Activated gamma-delta T cell treated with anti-CD3 and anti-CD28 coated beads, Interleukin-2, amount 50 U/mL, for 16 hours (primary cell): ENCODE data around the gene RAB3IP.

ENCODE experiments used
- DNase-seq: peaks from one replicate; pipeline ENCODE4 v3.0.0-alpha.2; 2020; ENCODE audit warnings: low read depth

Gene RAB3IP, protein sequence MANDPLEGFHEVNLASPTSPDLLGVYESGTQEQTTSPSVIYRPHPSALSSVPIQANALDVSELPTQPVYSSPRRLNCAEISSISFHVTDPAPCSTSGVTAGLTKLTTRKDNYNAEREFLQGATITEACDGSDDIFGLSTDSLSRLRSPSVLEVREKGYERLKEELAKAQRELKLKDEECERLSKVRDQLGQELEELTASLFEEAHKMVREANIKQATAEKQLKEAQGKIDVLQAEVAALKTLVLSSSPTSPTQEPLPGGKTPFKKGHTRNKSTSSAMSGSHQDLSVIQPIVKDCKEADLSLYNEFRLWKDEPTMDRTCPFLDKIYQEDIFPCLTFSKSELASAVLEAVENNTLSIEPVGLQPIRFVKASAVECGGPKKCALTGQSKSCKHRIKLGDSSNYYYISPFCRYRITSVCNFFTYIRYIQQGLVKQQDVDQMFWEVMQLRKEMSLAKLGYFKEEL

DNA sequence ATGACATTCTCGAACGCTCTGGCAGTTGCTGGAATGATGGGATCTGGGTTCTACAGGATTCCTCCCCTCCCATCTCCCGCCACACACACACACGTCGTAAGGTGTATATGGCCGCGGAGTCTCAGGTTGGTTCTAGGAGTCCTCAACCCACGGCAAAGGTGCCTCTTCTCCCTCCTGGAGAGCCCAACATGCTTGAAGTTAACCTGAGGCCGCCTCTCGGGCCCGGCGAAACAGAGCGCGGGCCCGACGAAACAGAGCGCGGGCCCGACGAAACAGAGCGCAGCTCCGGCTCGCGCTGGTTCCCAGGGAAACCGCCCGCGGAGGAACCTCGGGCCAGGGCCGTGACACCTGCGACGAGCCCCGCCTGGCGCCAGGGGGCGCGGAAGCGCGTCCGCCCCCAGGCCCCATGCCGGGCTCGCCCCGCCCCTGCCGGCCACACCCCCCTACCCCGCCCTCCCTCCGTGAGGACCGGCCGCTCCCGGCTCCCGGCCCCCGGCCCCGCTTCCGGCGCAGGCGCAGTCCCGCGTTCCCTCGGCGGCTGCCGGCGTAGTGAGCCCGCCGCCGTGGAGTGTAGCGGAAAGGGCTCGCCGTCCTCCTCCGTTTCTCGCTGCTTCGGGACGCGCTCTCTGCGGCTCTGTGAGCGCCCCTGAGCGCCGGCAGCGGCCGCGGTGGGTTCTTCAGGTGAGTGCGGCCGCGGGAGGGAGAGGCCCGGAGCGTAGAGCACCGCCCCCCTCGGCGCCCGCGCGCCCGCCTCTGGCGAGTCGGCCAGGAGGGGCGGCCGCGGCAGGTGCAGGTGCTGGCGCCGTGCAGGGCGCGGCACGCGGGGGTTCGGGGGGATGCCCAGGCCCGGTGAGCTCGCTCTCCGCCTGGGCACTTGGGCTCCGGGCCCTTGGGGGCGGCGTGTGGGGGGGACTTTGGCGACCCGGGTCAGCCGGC is at the start of gene RAB3IP:
RAB3IP (plus strand) TSS at position 510 of the 936 bp plus-strand sequence. CDS start 16,549 bp downstream, outside the sequence.
- DNase-seq = peak; percentile 89

DNA sequence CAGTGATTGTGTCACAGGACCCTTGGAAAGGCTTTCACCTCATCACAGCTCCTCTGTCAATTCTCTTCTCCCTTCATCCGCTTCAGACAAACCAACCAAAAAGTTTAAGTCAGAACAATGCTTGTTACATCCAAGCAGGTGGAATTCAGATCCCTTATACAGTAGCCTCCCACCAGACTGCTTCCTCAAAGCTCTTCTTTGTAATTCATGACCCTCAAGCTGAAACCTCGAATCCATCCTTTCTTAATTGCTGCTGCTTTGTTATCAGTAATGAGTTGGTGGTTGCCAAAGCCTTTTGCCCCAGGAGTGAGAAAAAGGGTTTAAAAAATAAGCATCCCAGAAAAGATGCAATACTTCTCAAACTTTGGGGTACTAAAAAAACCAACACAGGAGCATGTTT is 49.0 kb upstream of the RAB3IP start:
- no peak for DNase-seq

DNA sequence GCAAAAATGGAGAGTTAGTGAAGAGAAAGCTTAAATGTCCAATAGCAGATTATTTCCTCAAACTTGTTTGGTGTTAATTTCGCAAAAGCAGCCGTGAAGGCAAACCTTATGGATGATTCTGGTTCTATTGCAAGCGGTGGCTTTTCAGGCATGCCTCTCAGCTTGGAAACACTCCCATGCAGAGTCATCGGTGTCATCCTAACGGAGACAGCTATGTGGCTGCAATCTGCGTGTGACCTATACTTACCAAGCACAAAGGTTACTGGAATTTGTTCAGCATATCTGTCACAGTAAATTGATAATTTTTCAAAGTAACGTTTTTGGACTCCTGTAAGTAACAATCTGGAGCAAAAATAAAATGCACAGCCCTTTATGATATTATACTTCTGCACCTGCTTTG is 44.5 kb upstream of the RAB3IP start:
- DNase-seq = no peak

DNA sequence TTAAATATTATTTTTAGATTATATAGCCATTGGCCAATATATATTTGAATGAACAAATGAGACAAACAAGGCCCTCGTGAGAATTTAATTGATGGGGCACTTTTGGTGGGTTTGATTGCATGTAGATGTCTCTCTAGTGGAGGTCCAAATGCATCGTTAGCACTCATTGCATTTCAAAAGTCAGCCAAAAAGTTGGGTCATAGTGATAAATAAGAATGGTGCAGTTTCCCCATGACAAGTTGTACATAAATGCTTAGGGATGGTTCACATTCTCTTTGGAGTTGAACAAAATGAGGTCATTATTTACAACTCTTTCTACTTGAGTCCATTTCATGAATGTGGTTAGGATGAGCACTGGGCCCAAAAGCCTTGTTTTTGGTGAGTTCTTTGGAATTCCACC is 40.6 kb upstream of the RAB3IP start:
- no peak for DNase-seq

DNA sequence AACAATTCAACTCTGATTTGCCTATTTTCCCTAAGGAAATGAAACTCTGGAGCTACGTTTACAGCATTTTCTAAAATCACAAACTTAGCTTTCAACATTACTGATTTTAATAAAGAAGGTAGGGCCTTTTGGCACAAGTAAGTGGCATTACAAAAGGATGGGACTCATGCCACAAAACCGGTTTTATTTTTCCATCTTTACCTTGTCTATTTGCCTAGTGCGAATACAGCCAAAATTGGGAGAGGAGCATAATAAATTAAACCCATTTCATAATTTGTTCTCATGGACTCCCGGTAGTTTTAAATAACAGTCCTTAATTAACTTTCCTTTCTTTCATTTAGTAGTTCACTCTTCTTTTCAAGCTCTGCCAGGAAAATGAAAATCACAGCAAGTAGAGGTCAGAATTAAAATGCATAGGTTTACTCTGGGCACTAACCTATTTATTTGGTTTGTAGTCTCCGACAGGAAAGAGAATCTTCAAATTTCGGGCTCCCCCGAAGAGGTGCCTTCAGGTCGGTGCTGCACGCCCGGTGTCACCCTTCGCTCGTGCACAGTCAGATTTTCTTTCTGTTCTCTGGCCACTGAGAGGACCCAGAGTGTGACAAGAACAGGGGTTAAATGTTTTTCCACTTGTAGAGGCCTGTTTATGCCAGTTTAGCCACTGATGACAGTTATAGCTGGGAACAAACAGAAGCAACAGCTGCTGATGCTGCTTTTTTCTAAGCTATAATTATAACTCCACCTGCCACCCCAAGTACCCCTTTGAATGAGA is 39.7 kb upstream of the RAB3IP start, which contains the start of gene BEST3:
BEST3 (minus strand) TSS at position 535 of the 772 bp plus-strand sequence. CDS start 1,505 bp downstream, outside the sequence.
- DNase-seq = no peak

DNA sequence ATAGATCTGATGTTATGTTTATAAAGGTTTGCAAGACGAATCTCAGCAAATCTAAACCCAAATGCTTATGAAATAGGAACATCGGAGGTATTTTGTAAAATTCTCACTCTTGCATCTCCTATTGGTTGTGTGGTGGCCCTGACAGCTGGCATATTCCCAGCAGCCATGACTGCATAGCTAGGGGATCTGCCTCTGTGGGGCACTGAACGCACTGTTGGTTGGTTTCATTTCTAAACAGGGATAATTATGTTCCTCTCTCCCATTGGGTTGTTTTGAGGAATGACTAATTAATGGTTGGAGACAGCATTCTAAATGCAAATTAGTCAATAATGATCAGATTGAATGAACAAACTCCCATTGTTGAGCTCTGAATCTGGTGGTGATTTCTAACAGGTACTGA is 36.8 kb upstream of the RAB3IP start:
- DNase-seq = no peak

DNA sequence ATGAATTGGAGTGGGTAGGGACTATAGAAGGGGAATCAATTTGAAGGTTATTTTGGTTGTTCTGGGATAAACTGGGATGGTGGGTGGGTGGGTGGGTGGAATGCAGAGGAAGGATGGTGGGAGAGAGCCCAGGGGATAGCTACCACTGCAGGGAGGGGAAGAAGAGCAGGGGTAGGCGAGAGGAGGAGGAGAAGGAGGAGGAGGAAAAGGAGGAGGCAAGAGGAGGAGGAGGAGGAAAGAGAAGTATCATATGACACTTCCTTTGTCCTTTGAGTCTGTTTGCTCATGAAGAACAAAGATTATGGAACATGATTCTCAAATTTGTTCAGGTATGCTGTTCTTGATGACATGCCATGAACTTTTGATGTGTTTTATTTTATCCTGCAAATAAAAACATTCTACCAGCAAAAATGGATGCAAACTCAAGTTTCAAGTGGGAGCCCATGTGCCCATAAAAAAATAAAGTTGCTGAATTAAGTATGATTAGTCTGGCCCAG is 35.5 kb upstream of the RAB3IP start:
- DNase-seq = no peak

DNA sequence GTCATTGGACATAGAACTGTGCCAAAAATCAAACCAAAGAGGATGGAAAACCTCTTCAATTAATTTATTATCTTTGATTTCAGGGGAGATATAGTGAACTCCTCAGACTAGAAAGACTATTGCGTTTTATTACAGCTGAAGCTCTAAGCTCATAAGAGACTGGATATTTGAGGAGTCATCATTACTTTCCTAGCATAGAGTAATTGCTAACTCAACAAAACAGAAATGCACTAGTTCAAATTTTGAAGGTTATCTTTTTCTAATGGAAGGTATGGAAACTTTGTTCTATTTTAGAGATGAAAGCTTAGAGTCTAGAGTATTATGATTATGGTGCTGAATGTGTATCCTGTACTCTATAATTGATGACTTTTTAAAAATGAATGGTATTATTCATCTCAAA is 34.3 kb upstream of the RAB3IP start:
- no peak for DNase-seq

DNA sequence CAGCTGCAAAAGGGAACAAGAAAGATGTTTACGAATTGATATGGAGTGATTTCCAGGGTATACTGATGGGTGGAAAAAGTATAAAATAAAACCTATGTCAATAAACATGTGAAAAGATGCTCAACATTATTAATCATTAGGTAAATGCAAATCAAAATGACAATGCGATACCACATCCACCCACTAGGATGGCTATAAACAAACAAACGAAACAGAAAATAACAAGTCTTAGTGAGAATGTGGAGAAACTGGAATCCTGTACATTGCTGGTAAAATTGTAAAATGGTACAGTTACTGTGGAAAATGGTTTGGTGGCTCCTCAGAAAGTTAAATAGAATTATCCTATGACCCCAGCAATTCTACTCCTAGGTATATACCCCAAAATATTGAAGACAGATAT is 30.0 kb upstream of the RAB3IP start:
- DNase-seq = no peak

DNA sequence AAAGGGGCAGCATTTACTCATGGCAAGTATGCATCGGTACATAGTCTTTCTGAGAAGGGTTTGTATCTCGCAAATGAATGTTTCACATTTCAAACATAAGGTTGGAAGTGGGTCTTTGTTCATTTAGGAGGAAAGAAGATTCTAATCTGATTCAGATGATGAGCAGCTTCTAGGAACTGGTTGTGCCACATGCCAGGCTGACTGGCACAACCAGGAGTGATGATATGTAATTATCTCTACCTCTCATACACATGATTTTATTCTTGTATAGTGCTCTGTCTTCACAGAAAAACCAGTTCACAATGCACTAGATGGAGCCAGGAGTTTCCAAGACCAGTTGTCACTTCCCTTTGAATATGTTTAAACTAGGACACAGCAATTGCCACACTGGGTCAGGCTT is 25.8 kb upstream of the RAB3IP start:
- DNase-seq = no peak

DNA sequence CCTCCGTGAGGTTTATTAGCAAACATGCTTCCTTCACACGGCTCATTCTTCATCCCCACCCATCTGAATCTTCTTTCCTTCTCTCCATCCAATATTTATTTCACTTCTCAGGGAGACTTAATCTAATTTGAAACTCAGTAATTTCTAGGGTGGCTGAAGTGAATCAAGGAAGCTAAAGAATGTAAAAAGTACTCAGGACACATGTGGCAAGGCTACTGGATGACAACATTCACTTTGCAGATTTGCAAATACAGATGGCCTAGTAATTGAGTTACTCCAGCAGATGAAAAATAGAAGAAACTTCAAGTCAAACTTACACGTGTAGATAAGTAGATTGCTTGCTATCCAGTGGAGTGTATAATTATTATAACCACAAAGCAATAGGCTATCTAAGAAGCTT is 24.1 kb upstream of the RAB3IP start:
- no peak for DNase-seq

DNA sequence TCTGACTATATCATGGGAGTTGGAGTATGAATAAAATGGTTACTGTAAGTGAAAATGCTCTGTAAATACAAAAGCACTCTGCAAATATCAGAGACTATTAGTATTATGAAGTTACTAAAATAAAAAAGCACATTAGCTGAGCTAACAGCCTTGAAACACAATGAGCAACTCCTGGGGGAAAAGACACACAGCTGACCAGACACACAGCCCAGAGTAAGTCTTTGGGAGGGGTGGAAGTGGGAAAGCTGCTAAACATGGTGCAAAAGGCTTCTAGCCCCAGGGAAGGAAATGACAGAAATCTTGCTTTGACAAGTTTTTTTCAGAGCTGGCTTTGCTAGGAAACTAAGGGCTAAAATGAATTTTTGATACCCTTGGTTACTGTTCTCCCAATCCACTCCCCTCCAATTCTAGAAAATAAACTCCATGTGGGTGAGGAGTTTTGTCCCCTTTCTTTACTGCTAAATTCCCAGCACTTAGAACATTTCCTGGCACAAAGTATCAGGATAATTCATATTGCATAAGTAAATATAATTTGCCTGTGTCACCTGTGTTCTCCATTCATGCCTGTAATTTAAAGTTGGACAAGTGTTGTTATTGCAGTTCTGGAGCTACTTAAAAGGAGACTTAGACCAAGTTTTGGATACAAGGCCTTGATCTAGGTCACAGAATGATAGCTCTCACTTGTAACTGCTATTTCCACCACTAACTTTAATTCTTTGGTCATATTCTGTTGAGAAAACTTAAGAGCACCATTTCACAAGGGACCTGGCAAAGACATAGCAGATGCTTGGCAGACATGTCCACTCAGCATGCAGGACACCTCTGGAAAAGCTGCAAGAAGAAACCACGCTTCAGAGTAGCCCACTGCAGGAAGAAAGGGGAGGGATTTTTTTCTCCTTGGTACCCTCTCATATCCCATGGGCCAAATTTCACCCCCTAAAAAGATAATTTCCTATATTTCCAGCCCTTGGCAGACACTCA is 19.0 kb upstream of the RAB3IP start:
- DNase-seq = no peak

DNA sequence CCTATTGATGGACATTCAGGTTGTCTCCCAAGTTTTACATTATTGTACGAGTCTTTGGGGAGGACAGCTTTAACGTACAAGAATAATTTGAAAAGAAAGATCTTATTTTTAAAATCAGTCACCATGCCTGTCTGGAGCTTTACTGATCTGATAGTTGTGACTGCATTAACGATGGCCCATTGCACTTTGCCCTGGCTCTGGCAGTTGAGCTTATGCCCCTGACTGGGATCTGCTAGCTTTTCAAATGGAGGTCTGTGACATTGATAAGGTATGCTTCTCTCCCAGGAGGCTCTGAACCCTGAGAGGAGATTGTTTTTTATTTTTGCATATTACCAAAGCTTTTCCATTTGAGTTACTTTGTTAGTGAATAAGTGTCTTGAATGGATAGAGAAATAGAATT is 17.9 kb upstream of the RAB3IP start:
- DNase-seq = no peak

DNA sequence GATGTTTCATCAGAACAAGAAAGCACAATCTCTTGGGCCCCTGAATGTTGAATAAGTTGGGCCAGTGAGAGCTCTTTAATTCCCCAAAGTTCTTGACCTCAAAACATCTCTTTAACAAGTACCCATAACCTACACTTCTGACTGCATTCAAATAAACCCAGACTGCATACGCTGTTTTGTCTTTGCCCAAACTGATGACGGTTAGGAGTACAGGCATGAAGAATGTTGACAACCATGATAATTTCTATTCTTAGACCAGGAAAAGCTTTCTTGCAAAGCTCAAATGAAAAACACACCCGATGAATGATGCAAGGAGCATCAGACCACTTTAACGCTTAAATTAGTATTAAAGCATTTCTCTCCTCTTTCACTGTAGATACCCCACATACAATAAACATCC is 11.7 kb upstream of the RAB3IP start:
- no peak for DNase-seq

DNA sequence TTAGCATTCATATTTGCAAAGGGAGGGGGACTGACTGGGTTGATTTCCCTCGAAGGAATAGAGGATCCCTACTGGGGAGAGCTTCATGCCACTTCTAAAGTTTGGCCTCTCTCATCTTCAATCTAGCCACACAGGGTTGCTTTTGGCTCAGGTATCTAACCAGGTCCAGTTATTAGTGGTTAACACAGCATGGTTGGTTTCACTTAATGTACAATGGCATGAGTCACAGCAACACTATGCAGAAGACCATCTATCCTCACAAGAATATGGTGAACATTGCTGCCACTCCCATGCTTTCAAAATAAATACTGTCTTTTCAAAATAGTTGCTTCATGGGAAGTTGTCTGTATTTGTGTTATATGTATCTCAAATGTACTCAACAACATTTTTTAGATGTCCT is 6.6 kb upstream of the RAB3IP start:
- DNase-seq = no peak

DNA sequence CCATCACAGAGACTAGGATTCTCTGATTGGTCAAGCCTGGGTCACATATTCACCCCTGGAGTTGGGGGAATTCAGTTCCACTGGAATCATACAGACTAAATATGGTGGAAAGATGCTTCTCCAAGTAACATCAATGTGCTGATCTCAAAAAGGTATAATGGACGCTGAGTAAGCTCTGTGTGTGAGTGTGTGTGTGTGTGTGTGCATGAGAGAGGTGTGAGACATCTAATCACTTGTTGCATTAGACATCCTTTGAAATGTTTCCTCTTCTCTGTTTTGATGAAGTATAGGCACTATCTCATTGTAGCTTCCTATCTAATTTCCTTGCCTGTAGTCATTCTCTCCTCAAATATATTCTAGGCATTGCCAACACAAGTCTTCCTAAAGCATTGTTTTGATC is 5.0 kb upstream of the RAB3IP start:
- DNase-seq = no peak

DNA sequence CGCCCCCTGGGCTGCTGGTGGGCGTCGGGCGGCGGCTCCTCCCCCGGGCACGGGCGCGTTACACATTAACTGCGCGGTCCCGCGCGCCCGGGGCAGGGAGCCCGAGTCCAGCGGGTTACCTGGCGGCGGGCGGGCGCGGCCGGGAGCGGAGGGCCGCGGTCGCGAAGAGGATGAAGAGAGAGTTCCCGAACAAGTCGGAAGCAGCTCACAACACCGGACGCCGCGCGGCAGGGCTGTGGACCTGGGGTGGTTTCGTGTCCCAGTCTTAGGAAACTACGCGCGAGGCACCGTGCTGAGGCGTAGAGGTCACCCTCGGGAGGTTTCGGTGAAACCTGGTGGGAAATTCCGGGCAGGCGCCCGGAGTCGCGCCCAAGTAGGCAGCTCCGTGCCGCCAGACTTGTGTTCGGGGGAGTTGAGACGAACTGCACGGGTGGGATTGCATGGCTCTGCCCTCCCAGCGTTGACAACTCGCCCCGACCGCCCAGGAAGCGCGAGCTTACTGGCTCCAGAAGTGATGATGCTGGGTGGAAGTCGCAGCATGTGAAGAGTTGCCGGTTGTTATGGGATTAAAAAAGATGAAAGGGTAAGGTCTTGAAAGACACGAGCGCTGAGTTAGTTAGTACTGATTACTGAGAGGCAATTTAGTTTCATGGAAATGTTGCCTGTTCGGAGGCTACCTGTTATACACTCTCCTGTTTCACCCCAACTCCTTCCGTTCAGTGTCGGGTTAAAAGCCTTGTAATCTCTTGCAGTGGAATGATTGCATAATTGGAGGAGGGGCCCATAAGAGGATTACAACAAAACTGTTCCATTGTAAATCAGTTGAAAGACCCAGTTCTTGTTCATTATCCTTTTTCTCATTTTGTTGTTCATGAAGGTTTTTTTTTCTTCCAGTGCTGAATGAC is 879 bp downstream of the RAB3IP start:
- peak; percentile 42 for DNase-seq

DNA sequence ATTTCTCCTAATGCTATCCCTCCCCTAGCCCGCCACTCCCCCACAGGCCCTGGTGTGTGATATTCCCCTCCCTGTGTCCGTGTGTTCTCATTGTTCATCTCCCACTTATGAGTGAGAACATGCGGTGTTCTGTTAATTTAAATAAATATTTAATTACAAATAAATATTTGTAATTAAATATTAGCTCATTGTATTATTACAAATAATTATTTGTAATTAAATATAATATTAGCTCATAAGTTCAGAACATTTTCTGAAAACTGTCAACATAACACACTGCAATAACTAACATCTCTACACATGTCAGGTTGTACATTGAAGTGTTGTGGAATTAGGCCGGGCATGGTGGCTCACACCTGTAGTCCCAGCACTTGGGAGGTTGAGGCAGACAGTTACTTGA is 5.4 kb downstream of the RAB3IP start:
- DNase-seq = no peak

DNA sequence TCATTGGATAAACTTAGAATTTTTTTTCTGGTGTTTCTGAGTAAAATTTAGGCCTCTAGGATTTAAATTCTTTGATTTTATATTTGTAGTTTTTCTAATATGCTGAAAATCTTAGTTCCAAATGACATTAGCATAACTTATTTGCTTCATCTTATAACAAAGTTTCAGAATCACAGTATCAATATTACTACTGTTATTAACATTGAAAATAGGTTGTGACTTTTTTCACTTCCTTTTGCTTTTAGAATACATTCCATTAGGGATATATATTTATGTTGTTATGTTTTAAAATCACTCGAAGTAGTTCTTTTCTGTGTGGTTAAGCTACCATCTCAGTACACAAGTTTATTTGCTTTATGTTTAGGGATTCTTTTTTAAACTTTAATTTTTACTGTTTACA is 12.8 kb downstream of the RAB3IP start:
- no peak for DNase-seq

DNA sequence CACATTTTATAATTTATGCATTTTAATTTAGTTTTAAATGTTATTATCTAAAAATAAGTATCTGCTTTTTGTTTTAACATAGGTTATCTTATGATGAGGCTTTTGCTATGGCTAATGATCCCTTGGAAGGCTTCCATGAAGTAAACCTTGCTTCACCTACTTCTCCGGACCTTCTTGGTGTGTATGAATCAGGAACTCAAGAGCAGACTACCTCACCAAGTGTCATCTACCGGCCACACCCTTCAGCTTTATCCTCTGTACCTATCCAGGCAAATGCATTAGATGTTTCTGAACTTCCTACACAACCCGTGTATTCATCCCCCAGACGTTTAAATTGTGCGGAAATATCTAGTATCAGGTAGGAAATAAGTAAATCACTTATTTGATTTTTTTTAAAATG is 16.6 kb downstream of the RAB3IP start:
- DNase-seq = no peak
